GM18499 (cell line): ENCODE data around the gene PTRHD1.

Experiments
- ATAC-seq: cut with Tn5 transposase; IDR thresholded peaks from one replicate; pipeline ENCODE4 v1.9.1; 2021; ENCODE audit warnings: moderate number of reproducible peaks; ENCODE audit not compliant: insufficient read depth, unreplicated experiment

PTRHD1 gene

DNA sequence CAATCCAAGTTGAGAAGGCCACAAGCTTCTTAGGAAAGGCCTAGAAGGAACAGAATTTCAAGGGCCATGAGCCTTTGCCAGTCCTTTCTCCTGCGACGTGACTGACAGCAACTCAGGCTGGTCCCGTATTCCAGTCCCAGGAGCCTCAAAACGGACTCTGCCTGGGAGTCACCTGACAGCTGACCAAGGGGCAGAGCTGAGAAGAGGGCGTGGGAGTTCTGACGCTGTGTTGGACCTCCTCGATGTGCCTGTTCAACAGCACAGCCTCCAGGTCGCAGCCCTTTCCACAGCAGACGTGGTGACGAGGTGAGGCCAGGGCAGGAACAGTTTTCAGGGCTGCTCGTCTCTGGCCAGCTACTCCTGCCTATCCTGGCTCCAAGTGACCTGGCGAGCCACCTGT, 37.6 kb upstream of the PTRHD1 start:
- ATAC-seq: no peak

GRCh38 chr2:24830351-24830750, 37.2 kb upstream of the PTRHD1 start:
- ATAC-seq: no peak

- ATAC-seq: no peak
Measured at GRCh38 chr2:24828238-24828996, 35.2 kb upstream of the PTRHD1 start.

- ATAC-seq: no peak
Measured at GRCh38 chr2:24827321-24828237, 34.4 kb upstream of the PTRHD1 start.

DNA sequence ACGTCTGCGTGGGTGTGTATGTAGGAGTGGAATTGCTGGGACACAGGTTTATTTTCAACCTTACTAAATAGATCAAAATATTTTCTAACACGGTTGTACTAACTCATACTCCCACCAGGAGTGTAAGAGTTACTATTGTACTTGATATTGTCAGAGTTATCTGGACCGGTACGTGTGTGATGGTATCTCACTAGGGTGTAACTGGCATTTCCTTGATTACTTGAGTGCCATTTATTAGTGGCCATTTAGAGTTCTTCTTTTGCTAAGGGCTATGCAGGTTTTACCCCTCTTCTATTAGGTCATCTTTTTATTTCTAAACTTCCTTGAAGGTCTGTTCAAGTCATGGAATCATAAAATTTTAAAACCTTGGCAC, 33.6 kb upstream of the PTRHD1 start:
- no peak for ATAC-seq

- no peak for ATAC-seq
Measured at GRCh38 chr2:24825883-24826772, 32.9 kb upstream of the PTRHD1 start.

DNA sequence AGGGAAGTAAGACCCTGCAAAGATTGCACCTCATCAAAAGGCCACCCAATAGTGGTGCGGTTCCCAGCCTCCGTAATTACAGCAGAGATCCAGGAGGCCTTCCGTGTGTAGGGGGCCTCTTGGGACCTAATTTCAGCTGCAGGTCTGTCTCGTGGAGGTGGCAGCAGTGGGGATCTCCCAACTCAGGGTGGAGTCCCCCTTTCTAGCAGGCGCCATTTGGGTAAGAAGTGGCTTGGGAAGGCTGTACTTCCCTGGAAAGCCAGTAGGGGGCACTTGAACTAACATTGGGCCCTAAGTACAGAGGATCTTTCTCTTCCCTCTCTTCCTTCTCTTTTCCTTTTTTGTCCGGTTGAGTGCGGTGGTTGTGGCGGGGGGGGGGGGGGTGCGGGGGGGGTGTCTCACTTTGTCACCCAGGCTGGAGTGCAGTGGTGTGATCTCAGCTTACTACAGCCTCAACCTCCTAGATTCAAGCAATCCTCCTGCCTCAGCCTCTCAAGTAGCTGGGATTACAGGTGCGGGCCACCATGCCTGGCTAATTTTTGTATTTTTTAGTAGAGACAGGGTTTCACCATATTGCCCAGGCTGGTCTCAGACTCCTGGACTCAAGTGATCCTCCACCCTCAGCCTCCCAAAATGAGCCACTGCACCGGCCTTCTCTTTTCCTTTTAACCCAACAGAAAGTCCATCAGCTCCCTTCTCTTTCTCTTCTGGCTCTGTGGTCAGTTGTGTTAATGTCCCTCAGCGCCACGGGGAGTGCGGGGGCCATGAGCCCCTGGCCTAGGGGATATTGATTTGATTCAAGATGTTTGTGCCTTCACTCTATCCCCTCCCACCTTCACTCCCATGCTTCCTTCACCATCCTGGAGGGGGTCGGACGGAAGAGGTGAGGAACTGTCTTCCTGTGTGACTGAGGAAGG, 32.0 kb upstream of the PTRHD1 start:
- ATAC-seq: no peak

DNA sequence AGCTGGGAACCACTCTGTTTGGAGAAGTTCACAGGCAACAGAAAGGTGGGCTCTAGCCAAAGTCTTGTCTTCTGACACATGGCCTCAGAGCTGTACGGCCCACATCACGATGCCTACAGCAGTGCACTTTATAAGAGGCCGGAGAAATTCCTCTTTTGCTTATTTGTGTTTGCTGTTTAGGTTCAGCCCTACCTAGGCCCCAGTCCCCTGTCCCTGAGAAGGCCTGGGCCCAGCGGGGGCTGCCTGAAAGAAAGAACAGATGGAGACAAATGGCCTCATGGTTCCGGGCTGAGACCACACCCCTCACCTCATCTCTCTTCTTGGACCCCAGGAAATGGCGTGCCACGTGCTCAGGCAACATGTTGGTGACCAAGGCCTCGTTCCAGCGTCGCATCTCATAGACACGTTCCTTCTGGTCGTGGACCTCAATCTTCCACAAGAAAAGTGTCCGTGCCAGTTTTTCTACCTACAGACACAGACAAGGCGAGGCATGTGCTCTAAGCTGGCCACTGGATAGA, 30.9 kb upstream of the PTRHD1 start:
- ATAC-seq: no peak

- ATAC-seq: no peak
Measured at GRCh38 chr2:24822049-24822706, 29.0 kb upstream of the PTRHD1 start.

- ATAC-seq: no peak
Measured at GRCh38 chr2:24821433-24821891, 28.3 kb upstream of the PTRHD1 start.

DNA sequence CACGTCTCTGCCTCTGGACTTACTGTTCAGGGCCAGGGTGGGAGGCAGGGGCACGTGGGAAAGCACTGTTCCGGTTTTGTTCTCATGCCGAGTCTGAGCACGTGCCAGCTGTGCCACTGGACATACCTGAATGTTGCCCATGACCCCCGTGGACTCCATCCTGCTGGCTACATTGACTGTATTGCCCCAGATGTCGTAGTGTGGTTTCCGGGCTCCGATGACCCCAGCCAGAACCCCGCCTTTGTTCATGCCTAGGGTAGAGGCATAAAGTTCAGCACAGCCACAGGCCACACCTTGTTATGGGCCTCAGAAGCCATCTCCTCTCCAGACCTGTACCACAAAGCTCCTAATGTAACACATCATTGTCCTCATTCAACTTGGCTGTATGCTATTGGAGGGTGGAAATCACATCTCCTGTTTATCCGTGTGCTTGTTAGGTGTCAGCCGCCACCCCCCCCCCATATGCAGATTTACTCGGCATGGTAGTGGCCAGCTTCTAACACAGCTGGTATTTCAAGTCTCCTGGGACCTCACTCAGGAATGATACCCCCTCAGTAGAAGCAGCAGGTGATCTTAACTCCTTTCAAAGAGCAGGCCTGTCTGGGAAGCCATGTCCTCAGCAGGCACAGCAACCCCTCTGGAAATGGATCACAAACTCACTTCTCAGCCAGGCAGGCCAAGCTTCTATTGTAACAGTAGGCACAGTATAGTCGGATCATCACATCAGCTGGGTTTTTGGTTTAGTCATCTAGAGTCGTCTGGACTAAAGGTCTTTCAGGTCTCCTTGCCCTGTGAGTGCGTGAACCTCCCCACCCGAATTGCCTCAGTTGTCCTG, 27.6 kb upstream of the PTRHD1 start:
- ATAC-seq: no peak

DNA sequence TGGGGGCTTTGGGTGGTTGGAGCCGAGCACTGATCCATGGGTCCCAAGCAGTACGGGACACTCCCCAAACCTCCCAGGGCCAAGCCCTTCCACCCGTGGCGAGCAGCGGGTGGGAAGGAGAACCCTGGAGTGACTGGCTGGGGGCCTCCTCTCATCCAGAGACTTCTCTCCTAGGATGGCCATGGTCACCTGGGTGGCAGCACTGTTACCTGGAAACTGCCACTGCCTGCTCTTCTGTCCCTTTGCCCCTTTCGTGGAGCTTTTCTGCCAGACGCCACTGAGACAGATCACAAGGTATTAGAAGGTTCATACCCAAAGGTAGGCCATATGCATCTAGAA, 27.0 kb upstream of the PTRHD1 start:
- no peak for ATAC-seq

DNA sequence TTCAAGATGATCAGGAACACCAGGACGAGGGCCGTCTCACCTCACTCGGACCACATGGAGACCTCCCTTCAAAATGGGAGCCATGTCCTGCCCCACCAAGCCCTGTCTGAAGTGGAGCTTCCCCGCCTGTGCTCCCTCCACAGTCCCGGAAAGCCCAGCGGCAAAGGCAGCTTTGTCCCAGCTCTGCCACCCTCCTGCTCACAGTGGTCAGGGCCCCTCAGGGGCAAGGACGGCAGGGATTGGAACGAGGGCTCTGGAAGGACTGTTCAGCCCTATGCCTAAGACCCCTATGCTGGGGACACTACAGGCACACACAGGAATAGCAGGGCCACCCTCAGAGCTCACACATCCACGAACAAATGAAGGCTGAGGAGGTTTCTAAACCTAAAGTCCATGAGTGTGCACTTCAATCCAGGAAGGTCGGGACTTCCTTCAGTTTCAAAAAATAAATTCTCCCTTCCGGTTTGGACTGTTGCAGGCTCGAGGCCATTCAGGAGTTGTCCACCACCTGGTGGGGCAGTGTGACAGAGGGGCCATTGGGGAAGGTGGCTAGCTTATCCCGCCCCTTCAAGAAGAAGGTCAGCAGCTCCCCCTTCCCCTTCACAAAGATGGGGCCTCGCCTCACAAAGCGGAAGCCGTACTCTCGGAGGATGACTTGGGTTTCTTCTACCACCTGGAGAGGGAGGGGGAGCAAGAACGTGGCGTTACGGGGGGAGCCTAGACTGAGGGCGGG, 26.4 kb upstream of the PTRHD1 start:
- no peak for ATAC-seq

- no peak for ATAC-seq
Measured at GRCh38 chr2:24818721-24819167, 25.6 kb upstream of the PTRHD1 start.

- ATAC-seq: no peak
Measured at GRCh38 chr2:24816884-24817283, 23.7 kb upstream of the PTRHD1 start.

DNA sequence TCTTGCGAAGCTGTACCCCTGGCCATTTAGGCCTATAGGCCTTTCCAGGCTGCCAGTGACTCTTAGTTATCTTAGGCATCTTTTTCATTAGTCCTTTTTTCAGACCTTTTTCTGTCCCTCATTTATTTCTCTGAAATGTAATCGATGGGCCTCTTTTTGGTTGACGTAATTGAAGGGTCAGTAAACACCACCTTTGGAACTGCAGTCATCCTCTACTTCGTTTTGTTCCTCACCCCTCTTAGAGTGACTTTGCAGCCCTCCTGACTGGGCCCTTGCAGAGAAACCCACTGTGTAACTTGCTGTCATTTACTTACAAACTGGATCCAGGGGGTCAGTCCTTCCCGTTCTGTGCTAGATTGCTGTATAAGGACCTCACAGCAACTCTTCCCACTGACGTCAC, 23.2 kb upstream of the PTRHD1 start:
- ATAC-seq: no peak

DNA sequence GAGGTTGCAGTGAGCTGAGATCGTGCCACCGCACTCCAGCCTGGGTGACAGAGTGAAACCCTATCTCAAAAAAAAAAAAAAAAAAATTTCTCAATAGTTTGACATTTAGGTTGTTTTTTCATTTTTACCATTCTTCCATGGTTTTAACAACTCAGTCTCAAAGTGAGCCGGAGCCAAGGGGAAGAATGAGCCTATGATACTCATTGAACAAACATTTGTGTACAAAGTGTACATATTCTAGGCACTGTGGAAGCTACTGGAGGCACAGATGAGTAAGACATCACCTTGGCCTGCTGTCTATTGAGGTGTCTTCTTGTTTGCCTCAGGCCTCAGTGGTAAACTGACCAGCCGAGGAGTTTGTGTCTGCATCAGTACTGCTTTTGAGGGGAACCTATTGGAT, 22.0 kb upstream of the PTRHD1 start:
- no peak for ATAC-seq
